HL-60 (cell line): ENCODE results near the gene MTLN.

Experiments used
- CTCF ChIP-seq: IDR thresholded peaks from one replicate; pipeline ENCODE4 v1.5.1; 2011; ENCODE audit warnings: low read length, control low read depth, inconsistent platforms; ENCODE audit not compliant: insufficient read depth
- GABPA ChIP-seq: IDR thresholded peaks from 2 replicates; pipeline ENCODE4 v1.6.1; 2012; ENCODE audit warnings: low read depth
- POLR2AphosphoS5 ChIP-seq: IDR thresholded peaks from 2 replicates; pipeline ENCODE4 v1.6.1; 2012; ENCODE audit warnings: low read depth
- REST ChIP-seq: IDR thresholded peaks from 2 replicates; pipeline ENCODE4 v1.6.1; 2012; ENCODE audit warnings: low read depth; ENCODE audit not compliant: insufficient replicate concordance
- SPI1 ChIP-seq: IDR thresholded peaks from 2 replicates; pipeline ENCODE4 v1.6.1; 2012; ENCODE audit warnings: low read depth, mild to moderate bottlenecking, borderline replicate concordance

- TF ChIP-seq GABPA (no peak), CTCF (no peak), POLR2AphosphoS5 (no peak), REST (no peak), SPI1 (no peak)
These were observed 29.9 kb downstream of the MTLN start for GRCh38 chr2:110182449-110182848.
